RWPE1 (cell line): ENCODE measurements around the gene DCLK2.

ENCODE experiments used
- CTCF ChIA-PET: fragments of 350-600 bp; sonication (Branson Sonifier 250); formaldehyde crosslinking; extraction: SDS; loops from one replicate; lab custom pipeline; 2021; lab: Yijun Ruan, JAX
- POLR2A ChIA-PET: fragments of 400-600 bp; formaldehyde crosslinking; extraction: SDS; loops from one replicate; lab custom pipeline; 2020; ENCODE audit warnings: antibody characterized with exemption; ENCODE audit not compliant: low non-redundant PET; lab: Yijun Ruan, JAX
- DNase-seq: peaks from one replicate; pipeline ENCODE4 v3.0.0; 2012; ENCODE audit warnings: low spot score
- H3K27ac ChIP-seq: fragments of 450-650 bp; 2 replicates; pipeline ENCODE4 v1.5.1; 2017
- TF ChIP-seq, protein P1 (sequence below): fragments of 450-650 bp; conservative IDR thresholded peaks from 2 replicates; pipeline ENCODE4 v1.5.1; 2017; ENCODE audit warnings: low read depth, mild to moderate bottlenecking

The DCLK2 gene

DNA sequence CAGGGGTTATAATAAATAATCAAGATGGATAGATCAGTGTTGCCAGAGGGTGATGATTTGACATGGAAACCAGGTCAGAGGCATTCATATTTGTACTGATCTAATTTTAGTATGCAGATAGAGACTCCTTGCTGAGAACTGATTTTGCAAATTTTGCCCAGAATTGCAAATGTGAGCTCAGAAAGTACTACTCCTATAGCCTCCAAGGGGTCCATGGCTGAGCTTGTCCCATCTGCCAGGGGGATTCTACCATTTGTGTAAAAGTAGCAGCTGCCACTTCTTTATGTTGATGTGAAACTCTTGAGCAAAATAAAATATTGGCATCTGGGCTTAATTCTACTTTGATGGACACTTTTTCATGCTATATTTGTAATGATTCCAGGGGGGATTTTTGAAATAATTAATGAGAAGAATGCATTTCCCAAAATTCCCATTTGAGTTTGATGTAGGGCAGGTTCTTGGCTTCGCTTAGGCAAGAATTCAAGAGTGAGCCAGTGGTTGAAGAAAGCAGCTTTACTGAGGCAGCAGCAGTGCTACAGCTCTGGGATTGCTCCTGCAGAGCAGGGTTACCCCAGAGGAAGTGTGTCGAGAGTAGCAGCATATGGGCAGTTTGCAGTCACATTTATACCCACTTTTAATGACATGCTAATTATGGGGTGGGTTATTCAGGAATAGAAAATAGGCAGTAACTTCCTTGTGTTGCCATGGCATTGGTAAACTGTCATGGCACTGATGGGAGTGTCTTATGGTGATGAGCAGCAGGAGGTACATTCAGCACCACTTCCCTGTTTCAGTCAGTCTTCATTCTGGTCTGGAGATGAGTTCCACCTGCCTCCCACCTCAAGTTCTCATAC, 38.7 kb upstream of the DCLK2 start:
- no peak for DNase-seq
- TF ChIP-seq, protein P1, sequence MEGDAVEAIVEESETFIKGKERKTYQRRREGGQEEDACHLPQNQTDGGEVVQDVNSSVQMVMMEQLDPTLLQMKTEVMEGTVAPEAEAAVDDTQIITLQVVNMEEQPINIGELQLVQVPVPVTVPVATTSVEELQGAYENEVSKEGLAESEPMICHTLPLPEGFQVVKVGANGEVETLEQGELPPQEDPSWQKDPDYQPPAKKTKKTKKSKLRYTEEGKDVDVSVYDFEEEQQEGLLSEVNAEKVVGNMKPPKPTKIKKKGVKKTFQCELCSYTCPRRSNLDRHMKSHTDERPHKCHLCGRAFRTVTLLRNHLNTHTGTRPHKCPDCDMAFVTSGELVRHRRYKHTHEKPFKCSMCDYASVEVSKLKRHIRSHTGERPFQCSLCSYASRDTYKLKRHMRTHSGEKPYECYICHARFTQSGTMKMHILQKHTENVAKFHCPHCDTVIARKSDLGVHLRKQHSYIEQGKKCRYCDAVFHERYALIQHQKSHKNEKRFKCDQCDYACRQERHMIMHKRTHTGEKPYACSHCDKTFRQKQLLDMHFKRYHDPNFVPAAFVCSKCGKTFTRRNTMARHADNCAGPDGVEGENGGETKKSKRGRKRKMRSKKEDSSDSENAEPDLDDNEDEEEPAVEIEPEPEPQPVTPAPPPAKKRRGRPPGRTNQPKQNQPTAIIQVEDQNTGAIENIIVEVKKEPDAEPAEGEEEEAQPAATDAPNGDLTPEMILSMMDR = no peak
- ChIA-PET POLR2A (no interaction called here), CTCF (no interaction called here)
- H3K27ac ChIP-seq = no peak overlapping the region

DNA sequence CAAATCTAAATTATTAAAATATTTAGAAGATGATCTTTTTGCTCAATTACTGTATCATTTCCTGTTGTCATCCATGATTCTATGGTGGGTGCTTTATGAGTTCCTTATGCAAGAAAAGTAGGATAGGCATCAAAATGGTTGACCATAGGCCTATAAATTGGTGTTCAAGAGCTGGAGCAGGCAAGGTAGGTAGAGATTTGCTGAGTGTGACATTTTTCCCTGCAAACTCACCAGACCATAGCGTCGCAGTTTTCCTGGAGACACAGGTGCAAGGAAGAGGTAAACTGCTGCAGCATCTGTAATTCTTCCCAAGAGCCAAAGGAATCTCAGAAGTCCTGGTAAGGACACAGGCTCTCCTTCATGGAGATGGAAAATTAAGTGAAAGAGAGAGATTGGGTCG, 33.7 kb upstream of the DCLK2 start:
- CTCF ChIA-PET = interaction anchor here (0.6 kb wide), 1 partner anchor 175 kb away, joined by 6 read pairs; no protein-coding TSS in a partner anchor

DNA sequence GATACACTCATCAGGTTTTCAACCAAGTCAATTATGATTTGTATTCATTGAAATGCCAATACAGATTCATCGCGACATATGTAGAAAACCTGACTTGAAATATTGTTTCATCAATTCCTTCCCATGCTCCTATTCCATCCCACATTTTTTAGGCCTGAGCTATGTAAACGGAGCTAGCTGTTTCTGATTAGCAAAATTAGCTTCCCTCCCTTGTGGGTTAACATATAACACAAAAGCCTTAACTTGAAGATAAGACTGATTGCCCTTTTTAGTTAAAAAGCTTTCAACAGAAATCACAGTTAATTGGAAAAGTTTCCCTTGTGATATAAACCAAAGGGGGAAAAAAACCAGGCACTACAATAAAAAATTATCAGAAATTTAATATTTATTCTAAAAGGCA, 32.8 kb upstream of the DCLK2 start:
- no peak for DNase-seq
- TF ChIP-seq, protein P1 = no peak
- no peak overlapping the region for H3K27ac ChIP-seq
- ChIA-PET POLR2A (no interaction called here), CTCF (no interaction called here)

More for the DNA sequence above, 33.7 kb upstream of the DCLK2 start:
- DNase-seq = no peak
- POLR2A ChIA-PET = no interaction called here
- no peak overlapping the region for H3K27ac ChIP-seq
- TF ChIP-seq, protein P1 = no peak

DNA sequence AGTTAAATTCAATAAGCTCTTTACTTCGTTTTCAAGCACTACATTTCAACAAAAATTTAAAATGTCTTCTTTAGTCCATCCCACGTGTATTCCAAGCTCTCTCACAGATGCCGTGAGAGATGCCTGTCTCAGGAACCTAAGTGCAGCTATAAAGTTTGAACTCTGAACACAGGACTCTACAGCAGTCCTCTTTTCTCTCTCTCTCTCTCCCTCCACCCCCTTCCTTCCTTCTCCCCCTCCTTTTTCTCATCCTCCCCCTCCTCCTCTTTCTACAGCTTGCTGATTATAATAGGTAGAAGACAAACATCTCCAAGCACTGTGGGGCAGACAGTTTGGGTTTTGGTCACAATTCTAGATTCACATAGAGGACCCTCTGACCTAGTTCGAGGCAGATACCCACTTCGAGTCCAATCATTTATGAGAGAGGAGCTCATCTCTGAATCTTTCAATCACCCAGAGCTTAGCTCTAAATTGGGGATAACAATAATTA, 31.5 kb upstream of the DCLK2 start:
- TF ChIP-seq, protein P1 = no peak
- DNase-seq = no peak
- ChIA-PET CTCF (interaction anchor here (0.6 kb wide), 1 partner anchor 35 kb away, joined by 5 read pairs; no protein-coding TSS in a partner anchor), POLR2A (no interaction called here)
- no peak overlapping the region for H3K27ac ChIP-seq

DNA sequence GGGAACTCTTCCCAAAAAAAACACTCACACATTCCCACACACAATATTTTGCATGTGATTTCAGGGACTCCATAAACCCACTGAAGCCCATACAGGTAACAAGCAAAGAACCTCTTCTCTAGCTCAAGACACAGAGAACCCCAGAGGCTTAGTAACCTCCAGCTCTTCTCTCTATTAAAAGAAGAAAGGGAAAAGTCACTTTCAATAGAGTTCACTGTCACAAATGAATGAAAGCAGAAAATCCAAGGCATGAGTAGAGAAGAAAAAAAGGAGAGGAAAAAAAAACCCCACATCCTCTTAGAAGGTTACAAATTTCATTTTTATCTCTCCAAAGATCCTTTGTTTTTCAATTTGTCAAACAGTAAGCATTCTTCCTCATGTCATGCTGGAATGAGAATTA, 30.7 kb upstream of the DCLK2 start:
- CTCF ChIA-PET = no interaction called here
- DNase-seq = no peak
- TF ChIP-seq, protein P1 = no peak
- H3K27ac ChIP-seq = no peak overlapping the region
- POLR2A ChIA-PET = no interaction called here

DNA sequence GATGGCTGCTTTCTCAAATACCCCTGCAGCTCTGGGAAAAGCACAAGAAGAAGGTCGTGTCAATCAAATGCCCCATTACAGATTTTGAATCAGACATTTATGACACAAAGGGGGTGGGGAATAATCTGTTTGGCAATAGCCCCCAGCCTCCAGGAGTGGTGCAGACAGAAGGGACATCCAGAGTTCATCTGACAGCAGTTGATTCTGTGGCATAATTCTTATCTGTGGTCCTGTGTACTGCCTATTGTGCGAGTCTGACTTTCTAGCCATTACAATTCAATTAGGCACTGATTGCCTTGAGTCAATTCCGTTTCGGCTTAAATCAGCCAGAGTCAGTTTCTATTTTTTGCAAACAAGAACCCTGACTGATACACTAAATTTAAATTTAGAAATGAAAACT, 28.6 kb upstream of the DCLK2 start:
- TF ChIP-seq, protein P1 = no peak
- no peak overlapping the region for H3K27ac ChIP-seq
- no peak for DNase-seq
- ChIA-PET POLR2A (no interaction called here), CTCF (no interaction called here)
